NCI-H226 (cell line): ENCODE results near the gene UNG.

Experiments
- DNase-seq: peaks from one replicate; pipeline ENCODE4 v3.0.0-alpha.2; 2015

The UNG gene

GRCh38 chr12:109092497-109093021 is 4.8 kb upstream of the UNG start:
- DNase-seq, result no peak

- DNase-seq, result peak; percentile 76
These were observed 4.1 kb upstream of the UNG start, which contains the start of gene ALKBH2 for GRCh38 chr12:109093022-109093918. Gene ALKBH2 (minus strand): TSS chr12:109093472. CDS start chr12:109092786, 686 bp downstream.

GRCh38 chr12:109097140-109097434 is 310 bp upstream of the UNG start:
- no peak for DNase-seq

- peak; percentile 17 for DNase-seq
These were observed 797 bp downstream of the UNG start for GRCh38 chr12:109098183-109098604.

GRCh38 chr12:109098651-109099050 is 1.3 kb downstream of the UNG start:
- no peak for DNase-seq

GRCh38 chr12:109099431-109100020 is 2.1 kb downstream of the UNG start:
- no peak for DNase-seq

GRCh38 chr12:109100741-109101140 is 3.3 kb downstream of the UNG start:
- no peak for DNase-seq

- DNase-seq, result no peak
These were observed 5.1 kb downstream of the UNG start for GRCh38 chr12:109102491-109102890.

- DNase-seq, result no peak
These were observed 7.8 kb downstream of the UNG start for GRCh38 chr12:109105176-109105575.

GRCh38 chr12:109109746-109110350 is 12.5 kb downstream of the UNG start:
- no peak for DNase-seq

- DNase-seq, result peak; percentile 89
These were observed 13.6 kb downstream of the UNG start for GRCh38 chr12:109110988-109111495.

GRCh38 chr12:109112720-109113465 is 15.5 kb downstream of the UNG start:
- no peak for DNase-seq

- no peak for DNase-seq
These were observed 16.4 kb downstream of the UNG start for GRCh38 chr12:109113661-109114321.

- no peak for DNase-seq
These were observed 17.2 kb downstream of the UNG start for GRCh38 chr12:109114644-109115043.

GRCh38 chr12:109115404-109115757 is 18.0 kb downstream of the UNG start:
- DNase-seq, result no peak

GRCh38 chr12:109115758-109116610 is 18.6 kb downstream of the UNG start, which contains the start of gene ACACB:
Gene ACACB (plus strand): TSS chr12:109116587. CDS start chr12:109139406, 22,819 bp downstream.
- DNase-seq, result no peak

GRCh38 chr12:109116611-109116949 is 19.2 kb downstream of the UNG start:
- no peak for DNase-seq

GRCh38 chr12:109120095-109120494 is 22.7 kb downstream of the UNG start:
- DNase-seq, result no peak

GRCh38 chr12:109120557-109120956 is 23.2 kb downstream of the UNG start:
- DNase-seq, result no peak

- no peak for DNase-seq
These were observed 24.0 kb downstream of the UNG start for GRCh38 chr12:109121346-109121880.
